ENCODE data around the gene DDR1.

GRCh38 chr6:30917041-30917440, 32.7 kb downstream of the DDR1 start:
- TF ChIP-seq CTCF (IDR thresholded peaks at IDR 0.05; ENCODE audit: low read depth, low read length) = no peak
- no peak for TF ChIP-seq POLR2A (IDR thresholded peaks at IDR 0.05; ENCODE audit: extremely low read depth, insufficient read length)

Measured in NB4 (cell line).